ENCODE measurements around the gene GP1BB. TPM values are rescaled to one million over a fixed set of nuclear protein-coding genes. Genes with fewer than 3 reads are reported as not detected.
"Not testable (repeated sequence)": the region's sequence is repeated elsewhere in the genome, so short reads cannot be mapped to it uniquely, and the experiment has no call there.

The GP1BB gene
- total RNA-seq, 2 donors from 2014 or later = 0.83 TPM; not detected in 1

GRCh38 chr22:19691007-19691720, 32.2 kb upstream of the GP1BB start:
- no peak for DNase-seq (ENCODE audit: low spot score)
- intact Hi-C loops (cut with DNase I) = no loop called here

GRCh38 chr22:19691721-19692341, 31.5 kb upstream of the GP1BB start:
- DNase-seq (ENCODE audit: low spot score) = peak; percentile 81
- intact Hi-C loops (cut with DNase I) = no loop called here

GRCh38 chr22:19693581-19693980, 29.8 kb upstream of the GP1BB start:
- peak; percentile 62 for DNase-seq (ENCODE audit: low spot score)
- intact Hi-C loops (cut with DNase I) = no loop called here

- intact Hi-C loops (cut with DNase I) = no loop called here
- DNase-seq (ENCODE audit: low spot score) = peak; percentile 66
Measured at GRCh38 chr22:19693981-19694670, 29.2 kb upstream of the GP1BB start.

GRCh38 chr22:19694696-19695095, 28.6 kb upstream of the GP1BB start:
- DNase-seq (ENCODE audit: low spot score) = peak; percentile 48
- intact Hi-C loops (cut with DNase I) = no loop called here

- DNase-seq (ENCODE audit: low spot score) = peak; percentile 5
- intact Hi-C loops (cut with DNase I) = no loop called here
Measured at GRCh38 chr22:19696504-19697276, 26.6 kb upstream of the GP1BB start.

GRCh38 chr22:19697871-19698270, 25.5 kb upstream of the GP1BB start:
- intact Hi-C loops (cut with DNase I) = not testable (repeated sequence)
- DNase-seq (ENCODE audit: low spot score) = peak; percentile 10

- intact Hi-C loops (cut with DNase I) = no loop called here
- DNase-seq (ENCODE audit: low spot score) = peak; percentile 46
Measured at GRCh38 chr22:19700790-19701419, 22.4 kb upstream of the GP1BB start.

GRCh38 chr22:19701420-19702145, 21.8 kb upstream of the GP1BB start:
- DNase-seq (ENCODE audit: low spot score) = peak; percentile 15

GRCh38 chr22:19703869-19704268, 19.5 kb upstream of the GP1BB start:
- DNase-seq (ENCODE audit: low spot score) = peak; percentile 63
- intact Hi-C loops (cut with DNase I) = no loop called here

More at GRCh38 chr22:19701420-19702145, 21.8 kb upstream of the GP1BB start:
- intact Hi-C loops (cut with DNase I) = no loop called here

GRCh38 chr22:19704355-19705015, 18.9 kb upstream of the GP1BB start:
- DNase-seq (ENCODE audit: low spot score) = peak; percentile 47
- intact Hi-C loops (cut with DNase I) = no loop called here

GRCh38 chr22:19705181-19705934, 18.0 kb upstream of the GP1BB start:
- intact Hi-C loops (cut with DNase I) = no loop called here
- DNase-seq (ENCODE audit: low spot score) = peak; percentile 72

GRCh38 chr22:19706661-19707151, 16.6 kb upstream of the GP1BB start:
- DNase-seq (ENCODE audit: low spot score) = peak; percentile 20
- intact Hi-C loops (cut with DNase I) = no loop called here

GRCh38 chr22:19707347-19708290, 15.7 kb upstream of the GP1BB start:
- peak; percentile 74 for DNase-seq (ENCODE audit: low spot score)
- intact Hi-C loops (cut with DNase I) = no loop called here

GRCh38 chr22:19708321-19709011, 14.9 kb upstream of the GP1BB start:
- intact Hi-C loops (cut with DNase I) = no loop called here
- peak; percentile 38 for DNase-seq (ENCODE audit: low spot score)

Measured in posterior vena cava (tissue), 2 donors.